GM12878 (cell line): ENCODE data around the gene MMD. TPM values are rescaled to one million over a fixed set of nuclear protein-coding genes. Genes with fewer than 3 reads are reported as not detected.

Experiments used
- ATAC-seq: fragments of 200-7000 bp; cut with Tn5 transposase; 3 replicates; pipeline ENCODE4 v1.9.1; 2020; ENCODE audit warnings: mild to moderate bottlenecking, moderate library complexity
- BruUV-seq: library from RNA; stranded (reverse); fragments of 400-500 nt; replicated peaks from 2 replicates; lab custom pipeline; 2021; lab: Mats Ljungman, UMichigan
- CTCF ChIA-PET: fragments of 300-600 bp; sonication (Branson Sonifier 250); formaldehyde crosslinking; extraction: SDS; loops from one replicate; lab custom pipeline; 2021; ENCODE audit warnings: inconsistent platforms; lab: Yijun Ruan, JAX
- POLR2A ChIA-PET: fragments of 350-600 bp; formaldehyde crosslinking; extraction: SDS; loops from one replicate; lab custom pipeline; 2021; ENCODE audit warnings: inconsistent platforms; lab: Charles Lee
- RAD21 ChIA-PET: fragments of 300-600 bp; sonication (Branson Sonifier 250); formaldehyde crosslinking; loops from one replicate; lab custom pipeline; 2023; ENCODE audit warnings: antibody characterized with exemption; ENCODE audit not compliant: unreplicated experiment; lab: Charles Lee
- SMC1A ChIA-PET: fragments of 300-600 bp; sonication (Branson Sonifier 250); formaldehyde crosslinking; loops from one replicate; lab custom pipeline; 2023; ENCODE audit not compliant: unreplicated experiment, uncharacterized antibody; lab: Charles Lee
- DNase-seq: peaks from one replicate; pipeline ENCODE4 v3.0.0-alpha.2; 2011; ENCODE audit warnings: low read depth, low spot score
- FAIRE-seq: peaks from 3 replicates; lab custom pipeline; 2011; peaks lifted over from hg19 to GRCh38; lab: Jason Lieb, UNC
- H2AFZ ChIP-seq: 2 replicates; pipeline ENCODE4 v1.6.0; 2011; ENCODE audit warnings: low read depth, low read length, control low read depth; ENCODE audit not compliant: control insufficient read depth
- H3K27ac ChIP-seq: 2 replicates; pipeline ENCODE4 v1.5.1; 2011; ENCODE audit warnings: control low read depth; ENCODE audit not compliant: control insufficient read depth, insufficient read depth
- H3K27me3 ChIP-seq, 2 experiments: replicated peaks in 1 of 2; 2 replicates each; pipeline versions ENCODE4 v1.6.0 to v1.6.1; 2011; ENCODE audit warnings: low read length in 1 of 2; ENCODE audit not compliant: control insufficient read depth in 2 of 2, insufficient read depth in 2 of 2
- H3K36me3 ChIP-seq, 2 experiments: 2 replicates each; pipeline ENCODE4 v1.5.1; 2011; ENCODE audit warnings: low read length in 1 of 2; ENCODE audit not compliant: control insufficient read depth in 2 of 2, insufficient read depth in 2 of 2
- H3K4me1 ChIP-seq: 2 replicates; pipeline ENCODE4 v1.6.1; 2011; ENCODE audit warnings: mild to moderate bottlenecking, low read length, moderate library complexity, mixed read lengths; ENCODE audit not compliant: control insufficient read depth, insufficient read depth
- H3K4me2 ChIP-seq: 2 replicates; pipeline ENCODE4 v1.6.0; 2011; ENCODE audit warnings: control low read depth; ENCODE audit not compliant: control insufficient read depth, insufficient read depth
- H3K4me3 ChIP-seq: fragments of 200-600 bp; sonication (generic); 2 replicates; pipeline ENCODE4 v1.5.1; 2016
- H3K79me2 ChIP-seq: 2 replicates; pipeline ENCODE4 v1.6.0; 2011; ENCODE audit warnings: low read length; ENCODE audit not compliant: control insufficient read depth, insufficient read depth
- H3K9ac ChIP-seq: 2 replicates; pipeline ENCODE4 v1.8.0; 2011; ENCODE audit warnings: low read length, control low read depth, mixed read lengths; ENCODE audit not compliant: control insufficient read depth, insufficient read depth
- H3K9me3 ChIP-seq: replicated peaks from 3 replicates; pipeline ENCODE4 v1.5.1; 2011; ENCODE audit warnings: mild to moderate bottlenecking, low read length; ENCODE audit not compliant: control insufficient read depth, insufficient read depth
- H4K20me1 ChIP-seq: 2 replicates; pipeline ENCODE4 v1.6.0; 2011; ENCODE audit not compliant: control insufficient read depth, insufficient read depth
- BCLAF1 ChIP-seq: fragments of 450-650 bp; IDR thresholded peaks from 2 replicates; pipeline ENCODE4 v1.6.1; 2017; ENCODE audit warnings: antibody characterized with exemption, mild to moderate bottlenecking, moderate library complexity
- EGR1 ChIP-seq, 2 experiments: IDR thresholded peaks; 1 replicate in 1 of 2; 2 replicates in 1 of 2; pipeline ENCODE4 v1.6.1; 2011 to 2012; ENCODE audit warnings: low read depth in 2 of 2, low read length in 2 of 2, borderline replicate concordance in 1 of 2, mild to moderate bottlenecking in 1 of 2, moderate library complexity in 1 of 2
- JUNB ChIP-seq: IDR thresholded peaks from 2 replicates; pipeline ENCODE4 v1.6.1; 2016; ENCODE audit warnings: antibody characterized with exemption, mild to moderate bottlenecking
- NFIC ChIP-seq: IDR thresholded peaks from 2 replicates; pipeline ENCODE4 v1.6.1; 2012; ENCODE audit warnings: low read depth, mild to moderate bottlenecking, inconsistent platforms, low read length, moderate library complexity
- NFYA ChIP-seq: IDR thresholded peaks from 2 replicates; pipeline ENCODE4 v1.6.1; 2011; ENCODE audit warnings: low read depth, mild to moderate bottlenecking, low read length, improper control_type of control experiment, borderline replicate concordance
- NR2F1 ChIP-seq: fragments of 450-650 bp; conservative IDR thresholded peaks from 2 replicates; pipeline ENCODE4 v1.6.1; 2017; ENCODE audit warnings: mild to moderate bottlenecking
- NRF1 ChIP-seq: conservative IDR thresholded peaks from 2 replicates; pipeline ENCODE4 v1.6.1; 2011; ENCODE audit warnings: mild to moderate bottlenecking, low read depth, low read length, improper control_type of control experiment
- RELA ChIP-seq: fragments of 450-650 bp; IDR thresholded peaks from 2 replicates; pipeline ENCODE4 v1.8.0; 2014; ENCODE audit warnings: borderline replicate concordance; ENCODE audit not compliant: partially characterized antibody
- SIN3A ChIP-seq: IDR thresholded peaks from 2 replicates; pipeline ENCODE4 v1.6.1; 2012; ENCODE audit warnings: low read depth, low read length, improper control_type of control experiment
- SP1 ChIP-seq: IDR thresholded peaks from one replicate; pipeline ENCODE4 v1.6.1; 2011; ENCODE audit warnings: low read depth, low read length
- SREBF2 ChIP-seq: IDR thresholded peaks from 2 replicates; pipeline ENCODE4 v1.6.1; 2012; ENCODE audit warnings: mild to moderate bottlenecking, low read length
- SUZ12 ChIP-seq: fragments of 200-600 bp; sonication (generic); IDR thresholded peaks from one replicate; pipeline ENCODE4 v1.6.1; 2018; ENCODE audit warnings: antibody characterized with exemption, mild to moderate bottlenecking; ENCODE audit not compliant: unreplicated experiment
- TARDBP ChIP-seq: IDR thresholded peaks from 2 replicates; pipeline ENCODE4 v1.6.1; 2016; ENCODE audit warnings: borderline replicate concordance
- TCF3 ChIP-seq: IDR thresholded peaks from 2 replicates; pipeline ENCODE4 v1.6.1; 2012; ENCODE audit warnings: low read depth, mild to moderate bottlenecking, low read length, borderline replicate concordance; ENCODE audit not compliant: insufficient read depth
- ZBED1 ChIP-seq: IDR thresholded peaks from 2 replicates; pipeline ENCODE4 v1.6.1; 2016; ENCODE audit warnings: borderline replicate concordance
- ZBTB33 ChIP-seq: fragments of 450-650 bp; IDR thresholded peaks from 2 replicates; pipeline ENCODE4 v1.6.1; 2017; ENCODE audit warnings: mild to moderate bottlenecking
- WGBS: methylation state at CpG from one replicate; pipeline ENCODE4 v1.1.6; 2016; ENCODE audit warnings: low lambda C conversion rate; ENCODE audit not compliant: insufficient replicate concordance, insufficient coverage; ENCODE audit errors: missing lambda C conversion rate; 5-methylcytosine and 5-hydroxymethylcytosine counted together
- in situ Hi-C: fragments of 300-500 bp; cut with MboI; formaldehyde crosslinking; loops from 9 replicates; pipeline ENCODE4 v1.14.3; 2018; ENCODE audit warnings: mixed read lengths
- intact Hi-C: fragments of 100-400 bp; cut with micrococcal nuclease; formaldehyde crosslinking; loops from one replicate; pipeline ENCODE4 v1.14.2; 2022; ENCODE audit not compliant: unreplicated experiment
- polyA plus RNA-seq, 11 experiments: library from polyadenylated mRNA; depleted of rRNA in 4 of 11; unstranded in 6 of 11; stranded (reverse) in 5 of 11; fragments of >200 nt; fragmentation: Nextera tagmentation in 4 of 11; fragmentation: Illumina TruSeq in 1 of 11; extraction: Ambion mirVana in 4 of 11; extraction: Trizol in 1 of 11; gene quantifications; 1 replicate in 1 of 11; 2 replicates in 10 of 11; pipeline versions ENCODE4 v1.2.1 to v1.2.3, GENCODE V29; 2011 to 2016; ENCODE audit warnings: inconsistent platforms in 2 of 11, missing spikeins in 2 of 11, low read depth in 1 of 11
- total RNA-seq, 4 experiments: library from RNA; depleted of rRNA in 3 of 4; stranded (reverse); fragments of >200 nt in 3 of 4; fragmentation: Illumina TruSeq in 1 of 4; extraction: Trizol in 1 of 4; gene quantifications; 2 replicates each; pipeline versions ENCODE4 v1.2.1 to v1.2.3, GENCODE V29; 2013 to 2021
- TF ChIP-seq, protein P1 (sequence below): fragments of 450-650 bp; IDR thresholded peaks from 2 replicates; pipeline ENCODE4 v1.6.1; 2017; ENCODE audit warnings: mild to moderate bottlenecking, moderate library complexity

Gene MMD
- total and polyA plus RNA-seq, 10 of the 15 experiments (the other 5 are each of a cell fraction or from before 2014, with no cell fraction given) = 8.0 to 46.7 (median 22.3) TPM

DNA sequence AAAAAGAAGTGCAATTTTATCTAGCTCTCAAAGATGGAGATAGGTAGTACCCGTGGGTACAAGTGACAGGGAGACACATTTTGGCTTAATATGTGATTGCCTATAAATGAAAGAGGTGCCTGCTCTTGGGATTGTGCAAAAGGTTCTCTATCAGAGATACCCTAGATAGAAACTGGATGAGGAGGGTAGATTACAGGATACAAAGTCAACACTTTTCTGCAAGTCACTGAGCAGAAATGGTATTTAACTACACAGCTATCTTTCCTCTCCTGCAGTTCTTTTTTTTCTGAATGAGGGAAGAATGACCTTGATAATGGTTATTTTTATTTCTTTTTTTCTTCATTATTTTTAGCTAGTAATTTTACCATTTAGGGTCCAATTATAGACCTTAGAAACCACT lies 67.6 kb downstream of the MMD start:
- Histone ChIP-seq H3K4me1 (no peaks in the 10 kb centered on the region), H3K27ac (no peak overlapping the region), H3K9me3 (no peaks in the 10 kb centered on the region), H3K4me3 (no peak overlapping the region), H3K9ac (no peak overlapping the region), H4K20me1 (no peaks in the 10 kb centered on the region), H3K27me3 (no peaks in the 10 kb centered on the region; a peak in 1 of 4 replicates), H3K79me2 (no peaks in the 10 kb centered on the region), H3K36me3 (no peaks in the 10 kb centered on the region), H3K4me2 (no peak overlapping the region), H2AFZ (no peak overlapping the region)
- in situ Hi-C loops = loop anchor here (5.0 kb wide), 1 partner anchor 362 kb away; no protein-coding TSS in a partner anchor
- SMC1A ChIA-PET = interaction anchor here (0.6 to 10.5 kb wide), 9 partner anchors 8 to 362 kb away, joined by 3 to 109 read pairs (median 4); partner anchors contain the start of gene SMIM36
- FAIRE-seq (no peak), ATAC-seq (no peak), DNase-seq (no peak)
- 0% methylated on average over 1 of the region's 1 CpG for WGBS
- RAD21 ChIA-PET = interaction anchor here (0.7 to 4.4 kb wide), 4 partner anchors 73 to 361 kb away, joined by 3 to 57 read pairs (median 5); partner anchors contain the start of gene SMIM36
- POLR2A ChIA-PET = no interaction called here
- TF ChIP-seq NFYA (no peak), TARDBP (no peak), JUNB (no peak), SIN3A (no peak), BCLAF1 (no peak), SP1 (no peak), NR2F1 (no peak), ZBTB33 (no peak), SREBF2 (no peak), NRF1 (no peak), ZBED1 (no peak), EGR1 (IDR thresholded peaks at IDR 0.05; ENCODE audit: borderline replicate concordance in 1 of 2, low read depth in 2 of 2, low read length in 2 of 2) (no peak), RELA (no peak), NFIC (no peak), TCF3 (no peak), SUZ12 (no peak)
- TF ChIP-seq, protein P1, sequence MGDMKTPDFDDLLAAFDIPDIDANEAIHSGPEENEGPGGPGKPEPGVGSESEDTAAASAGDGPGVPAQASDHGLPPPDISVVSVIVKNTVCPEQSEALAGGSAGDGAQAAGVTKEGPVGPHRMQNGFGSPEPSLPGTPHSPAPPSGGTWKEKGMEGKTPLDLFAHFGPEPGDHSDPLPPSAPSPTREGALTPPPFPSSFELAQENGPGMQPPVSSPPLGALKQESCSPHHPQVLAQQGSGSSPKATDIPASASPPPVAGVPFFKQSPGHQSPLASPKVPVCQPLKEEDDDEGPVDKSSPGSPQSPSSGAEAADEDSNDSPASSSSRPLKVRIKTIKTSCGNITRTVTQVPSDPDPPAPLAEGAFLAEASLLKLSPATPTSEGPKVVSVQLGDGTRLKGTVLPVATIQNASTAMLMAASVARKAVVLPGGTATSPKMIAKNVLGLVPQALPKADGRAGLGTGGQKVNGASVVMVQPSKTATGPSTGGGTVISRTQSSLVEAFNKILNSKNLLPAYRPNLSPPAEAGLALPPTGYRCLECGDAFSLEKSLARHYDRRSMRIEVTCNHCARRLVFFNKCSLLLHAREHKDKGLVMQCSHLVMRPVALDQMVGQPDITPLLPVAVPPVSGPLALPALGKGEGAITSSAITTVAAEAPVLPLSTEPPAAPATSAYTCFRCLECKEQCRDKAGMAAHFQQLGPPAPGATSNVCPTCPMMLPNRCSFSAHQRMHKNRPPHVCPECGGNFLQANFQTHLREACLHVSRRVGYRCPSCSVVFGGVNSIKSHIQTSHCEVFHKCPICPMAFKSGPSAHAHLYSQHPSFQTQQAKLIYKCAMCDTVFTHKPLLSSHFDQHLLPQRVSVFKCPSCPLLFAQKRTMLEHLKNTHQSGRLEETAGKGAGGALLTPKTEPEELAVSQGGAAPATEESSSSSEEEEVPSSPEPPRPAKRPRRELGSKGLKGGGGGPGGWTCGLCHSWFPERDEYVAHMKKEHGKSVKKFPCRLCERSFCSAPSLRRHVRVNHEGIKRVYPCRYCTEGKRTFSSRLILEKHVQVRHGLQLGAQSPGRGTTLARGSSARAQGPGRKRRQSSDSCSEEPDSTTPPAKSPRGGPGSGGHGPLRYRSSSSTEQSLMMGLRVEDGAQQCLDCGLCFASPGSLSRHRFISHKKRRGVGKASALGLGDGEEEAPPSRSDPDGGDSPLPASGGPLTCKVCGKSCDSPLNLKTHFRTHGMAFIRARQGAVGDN = no peak
- CTCF ChIA-PET = interaction anchor here (0.8 to 8.5 kb wide), 9 partner anchors 12 to 362 kb away, joined by 3 to 111 read pairs (median 3); partner anchors contain the start of gene SMIM36
- intact Hi-C loops = no loop called here
- no TSS peak for BruUV-seq
